Tibial nerve (tissue), 4 donors: ENCODE results near the gene TSHZ2.

Experiments
- CTCF ChIP-seq, 5 experiments: fragments of 200-600 bp in 3 of 5; fragments of 450-650 bp in 2 of 5; sonication (generic) in 3 of 5; IDR thresholded peaks; one replicate each; pipeline ENCODE4 v1.5.1; 2016 to 2019; ENCODE audit warnings: antibody characterized with exemption in 5 of 5, mild to moderate bottlenecking in 3 of 5, moderate library complexity in 2 of 5
- EP300 ChIP-seq, 2 donors: sonication (generic); formaldehyde crosslinking; IDR thresholded peaks; one replicate each; pipeline ENCODE4 v1.6.1; 2017; ENCODE audit warnings: antibody characterized with exemption in 2 of 2, mild to moderate bottlenecking in 1 of 2
- POLR2A ChIP-seq, 2 donors: fragments of 450-650 bp; IDR thresholded peaks; one replicate each; pipeline ENCODE4 v1.6.1; 2017; ENCODE audit warnings: antibody characterized with exemption in 2 of 2, mild to moderate bottlenecking in 2 of 2, moderate library complexity in 2 of 2

GRCh38 chr20:52948491-52948890 is 23.7 kb upstream of the TSHZ2 start:
- TF ChIP-seq CTCF (IDR thresholded peaks at IDR 0.05) (no peak), POLR2A (IDR thresholded peaks at IDR 0.05) (no peak), EP300 (IDR thresholded peaks at IDR 0.05) (no peak)
